Measurements from ENCODE around the gene IL21R.
"Not testable (repeated sequence)": the region's sequence is repeated elsewhere in the genome, so short reads cannot be mapped to it uniquely, and the experiment has no call there.

The IL21R gene

GRCh38 chr16:27444015-27444414, 42.0 kb downstream of the IL21R start:
- DNase-seq (ENCODE audit: low read depth), result no peak

GRCh38 chr16:27444470-27444869, 42.5 kb downstream of the IL21R start:
- no peak for DNase-seq (ENCODE audit: low read depth)

- DNase-seq (ENCODE audit: low read depth), result no peak
Measured at GRCh38 chr16:27445502-27446175, 43.7 kb downstream of the IL21R start.

- DNase-seq (ENCODE audit: low read depth), result peak; percentile 75
Measured at GRCh38 chr16:27446721-27447120, 44.7 kb downstream of the IL21R start.

- DNase-seq (ENCODE audit: low read depth), result no peak
Measured at GRCh38 chr16:27447301-27447700, 45.3 kb downstream of the IL21R start.

GRCh38 chr16:27448532-27449433, 46.8 kb downstream of the IL21R start:
- DNase-seq (ENCODE audit: low read depth), result no peak

GRCh38 chr16:27449434-27450195, 47.6 kb downstream of the IL21R start:
- peak; percentile 60 for DNase-seq (ENCODE audit: low read depth)

GRCh38 chr16:27450196-27450549, 48.2 kb downstream of the IL21R start:
- DNase-seq (ENCODE audit: low read depth), result no peak

- no peak for DNase-seq (ENCODE audit: low read depth)
Measured at GRCh38 chr16:27452569-27453493, 50.9 kb downstream of the IL21R start.

GRCh38 chr16:27453494-27453825, 51.5 kb downstream of the IL21R start:
- no peak for DNase-seq (ENCODE audit: low read depth)

- DNase-seq (ENCODE audit: low read depth), result no peak
Measured at GRCh38 chr16:27455700-27456099, 53.7 kb downstream of the IL21R start.

GRCh38 chr16:27457605-27457900, 55.6 kb downstream of the IL21R start:
- not testable (repeated sequence) for DNase-seq (ENCODE audit: low read depth)

GRCh38 chr16:27458258-27458657, 56.3 kb downstream of the IL21R start:
- no peak for DNase-seq (ENCODE audit: low read depth)

GRCh38 chr16:27458987-27459688, 57.2 kb downstream of the IL21R start:
- DNase-seq (ENCODE audit: low read depth), result no peak

- no peak for DNase-seq (ENCODE audit: low read depth)
Measured at GRCh38 chr16:27460213-27460612, 58.2 kb downstream of the IL21R start.

GRCh38 chr16:27460663-27461482, 58.9 kb downstream of the IL21R start:
- no peak for DNase-seq (ENCODE audit: low read depth)

GRCh38 chr16:27461483-27462171, 59.7 kb downstream of the IL21R start:
- no peak for DNase-seq (ENCODE audit: low read depth)

- no peak for DNase-seq (ENCODE audit: low read depth)
Measured at GRCh38 chr16:27462200-27462845, 60.3 kb downstream of the IL21R start.

Measured in T follicular helper cell (primary cell).